Stimulated activated CD8-positive, alpha-beta memory T cell treated with anti-CD3 and anti-CD28 coated beads, Interleukin-4, amount 100 ng/mL, for 24 hours (primary cell): Measurements from ENCODE around the gene C10orf95.
"Not testable (repeated sequence)": the region's sequence is repeated elsewhere in the genome, so short reads cannot be mapped to it uniquely, and the experiment has no call there.

Source experiments
- DNase-seq: peaks from one replicate; pipeline ENCODE4 v3.0.0-alpha.2; 2020; ENCODE audit warnings: low read depth

C10orf95 gene

GRCh38 chr10:102465466-102465865 lies 14.1 kb upstream of the C10orf95 start:
- no peak for DNase-seq

GRCh38 chr10:102463983-102464382 lies 12.6 kb upstream of the C10orf95 start:
- DNase-seq, result no peak

GRCh38 chr10:102462512-102463054 lies 11.2 kb upstream of the C10orf95 start:
- DNase-seq, result no peak

- peak; percentile 92 for DNase-seq
These were observed 10.1 kb upstream of the C10orf95 start for GRCh38 chr10:102461187-102462054.

- no peak for DNase-seq
These were observed 9.5 kb upstream of the C10orf95 start for GRCh38 chr10:102460836-102461186.

DNA sequence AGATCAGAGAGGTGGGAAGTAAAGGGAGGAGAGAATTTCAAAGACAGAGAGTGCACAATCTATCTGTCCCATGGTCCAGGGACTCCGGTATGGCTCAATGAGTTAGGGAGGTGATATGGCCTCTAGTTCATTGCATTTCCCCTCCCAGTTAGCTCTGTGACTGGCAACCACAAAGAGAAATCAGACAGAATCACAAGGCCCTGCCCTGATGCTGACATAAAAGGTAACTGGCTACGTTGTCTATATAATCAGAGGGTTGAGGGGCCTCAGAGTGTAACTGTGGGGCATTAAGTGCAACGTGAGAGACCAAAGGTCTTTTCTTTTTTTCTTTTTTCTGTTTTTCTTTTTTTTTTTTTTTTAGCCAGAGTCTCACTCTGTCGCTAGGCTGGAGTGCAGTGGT lies 7.3 kb upstream of the C10orf95 start:
- DNase-seq, result no peak

- DNase-seq, result no peak
These were observed 6.3 kb upstream of the C10orf95 start for GRCh38 chr10:102457591-102458150.

GRCh38 chr10:102455893-102456471 lies 4.6 kb upstream of the C10orf95 start:
- DNase-seq, result no peak

DNA sequence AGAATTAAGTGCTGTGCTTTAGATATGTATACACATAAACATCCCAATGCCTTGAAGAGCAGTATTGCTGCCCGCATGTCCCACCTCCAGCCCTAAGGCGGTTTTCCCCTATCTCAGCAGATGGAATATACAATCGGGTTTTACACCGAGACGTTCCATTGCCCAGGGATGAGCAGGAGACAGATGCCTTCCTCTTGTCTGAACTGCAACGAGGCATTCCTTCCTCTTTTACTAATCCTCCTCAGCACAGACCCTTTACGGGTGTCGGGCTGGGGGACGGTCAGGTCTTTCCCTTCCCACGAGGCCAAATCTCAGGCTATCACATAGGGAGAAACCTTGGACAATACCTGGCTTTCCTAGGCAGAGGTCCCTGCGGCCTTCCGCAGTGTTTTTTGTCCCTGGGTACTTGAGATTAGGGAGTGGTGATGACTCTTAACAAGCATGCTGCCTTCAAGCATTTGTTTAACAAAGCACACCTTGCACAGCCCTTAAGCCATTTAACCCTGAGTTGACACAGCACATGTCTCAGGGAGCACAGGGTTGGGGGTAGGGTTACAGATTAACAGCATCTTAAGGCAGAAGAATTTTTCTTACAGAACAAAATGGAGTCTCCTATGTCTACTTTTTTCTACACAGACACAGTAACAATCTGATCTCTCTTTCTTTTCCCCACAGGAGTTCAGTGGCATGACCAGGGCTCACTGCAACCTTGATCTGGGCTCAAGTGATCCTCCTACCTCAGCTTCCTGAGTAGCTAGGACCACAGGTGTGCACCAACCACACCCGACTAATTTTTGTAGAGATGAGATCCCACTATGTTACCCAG lies 3.5 kb upstream of the C10orf95 start:
- DNase-seq, result not testable (repeated sequence)

DNA sequence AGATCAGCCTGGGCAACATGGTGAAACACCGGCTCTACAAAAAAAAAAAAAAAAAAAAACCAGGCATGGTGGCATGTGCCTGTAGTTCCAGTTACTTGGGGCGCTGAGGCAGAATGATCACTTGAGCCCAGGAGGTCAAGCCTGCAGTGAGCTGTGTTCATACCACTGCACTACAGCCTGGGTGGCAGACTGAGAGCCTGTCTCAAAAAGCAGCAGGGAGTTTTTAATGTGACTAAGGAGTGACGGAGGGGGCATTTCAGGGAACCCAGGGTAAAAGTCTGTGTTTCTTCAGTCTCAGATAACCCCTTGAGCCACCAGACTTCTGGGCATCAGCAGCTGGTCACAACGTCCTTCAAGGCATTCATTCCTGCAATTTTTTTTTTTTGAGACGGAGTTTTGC lies 2.2 kb upstream of the C10orf95 start:
- DNase-seq, result no peak

DNA sequence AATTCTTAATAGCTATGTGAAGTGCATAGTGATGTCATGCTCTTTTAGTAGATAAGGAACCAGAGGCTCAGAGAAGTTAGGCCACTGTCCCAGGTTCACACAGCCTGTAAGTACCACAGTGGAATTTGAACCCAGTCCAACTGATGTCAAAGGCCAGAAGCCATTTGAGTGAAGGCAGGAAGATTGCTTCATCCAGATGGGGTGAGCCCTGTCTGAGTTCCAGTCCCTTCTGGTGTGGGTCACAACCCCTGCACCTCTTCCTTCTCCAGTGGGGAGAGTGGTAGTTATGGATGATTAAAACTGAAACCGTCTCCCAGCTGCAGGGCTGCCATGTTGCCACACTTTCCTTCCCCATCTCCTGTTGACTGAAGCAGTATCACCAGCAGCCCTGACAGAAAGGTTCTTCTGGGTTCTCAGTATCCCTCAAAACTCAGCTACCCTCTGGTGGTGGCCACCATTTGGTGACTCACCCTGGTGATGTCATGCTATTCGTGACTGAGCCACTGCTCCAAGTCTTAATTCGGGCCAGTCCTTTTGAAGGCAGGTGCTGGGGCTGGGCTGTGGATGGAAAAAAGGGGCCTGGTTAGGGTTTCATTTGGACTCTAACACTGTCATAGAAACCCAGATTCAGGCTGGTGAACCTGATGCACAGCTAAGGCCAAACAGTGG lies 1.5 kb upstream of the C10orf95 start:
- peak; percentile 52 for DNase-seq

DNA sequence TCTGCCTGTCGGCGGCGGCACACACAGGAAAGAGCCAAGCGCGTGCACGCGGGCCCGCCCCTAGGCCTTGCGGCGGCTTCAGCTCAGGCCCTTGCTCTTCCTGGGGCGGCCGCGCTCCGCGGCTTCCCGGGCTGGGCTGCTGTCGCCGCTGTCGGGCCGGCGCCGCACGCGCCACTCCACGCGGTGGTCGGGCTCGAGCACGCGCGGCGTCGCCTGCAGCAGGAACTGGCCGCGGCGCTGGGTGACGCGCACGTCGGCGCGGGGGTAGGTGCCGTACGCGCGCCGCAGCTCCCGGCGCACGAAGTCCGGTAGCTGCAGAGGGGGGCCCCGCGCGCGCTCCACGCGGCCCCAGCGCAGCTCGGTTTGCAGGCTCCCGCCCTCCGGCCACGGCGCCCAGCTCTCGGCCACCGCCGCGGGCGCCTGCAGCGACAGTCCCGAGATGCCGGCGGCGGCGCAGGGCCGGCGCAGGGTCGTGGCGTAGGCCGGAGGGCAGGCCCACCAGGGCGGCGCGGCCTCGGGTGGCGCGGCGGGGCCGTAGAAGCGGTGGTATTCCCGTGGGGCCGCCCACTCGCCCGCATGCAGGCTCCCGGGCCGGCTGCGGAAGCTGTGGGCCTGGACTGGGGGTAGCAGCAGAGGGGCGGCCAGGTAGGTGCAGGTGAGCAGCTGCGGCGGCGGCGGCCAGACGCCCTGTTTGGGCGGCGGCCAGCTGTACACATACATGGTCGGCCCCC lies 804 bp downstream of the C10orf95 start:
- DNase-seq, result peak; percentile 77

- no peak for DNase-seq
These were observed 1.3 kb downstream of the C10orf95 start for GRCh38 chr10:102450124-102450373.

- peak; percentile 77 for DNase-seq
These were observed 1.8 kb downstream of the C10orf95 start for GRCh38 chr10:102449321-102450123.

- no peak for DNase-seq
These were observed 6.5 kb downstream of the C10orf95 start for GRCh38 chr10:102444851-102445250.

GRCh38 chr10:102438374-102438773 lies 13.0 kb downstream of the C10orf95 start:
- DNase-seq, result no peak

DNA sequence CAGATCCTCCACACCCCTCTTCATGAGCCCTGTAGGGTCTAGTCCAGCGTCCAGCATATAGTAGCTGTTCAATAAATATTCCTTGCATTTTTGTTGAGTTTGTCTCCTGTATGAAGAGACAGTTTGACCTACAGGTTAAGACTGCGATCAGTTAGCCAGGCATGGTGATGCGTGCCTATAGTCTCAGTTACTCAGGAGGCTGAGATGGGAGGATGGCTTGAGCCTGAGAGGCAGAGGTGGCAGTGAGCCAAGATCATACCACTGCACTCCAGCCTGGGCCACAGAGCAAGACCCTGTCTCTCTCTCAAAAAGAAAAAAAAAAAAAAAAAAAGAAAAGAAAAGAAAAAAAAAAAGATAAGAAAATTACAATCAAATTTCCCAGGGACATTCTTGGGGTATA lies 13.8 kb downstream of the C10orf95 start:
- DNase-seq, result no peak

DNA sequence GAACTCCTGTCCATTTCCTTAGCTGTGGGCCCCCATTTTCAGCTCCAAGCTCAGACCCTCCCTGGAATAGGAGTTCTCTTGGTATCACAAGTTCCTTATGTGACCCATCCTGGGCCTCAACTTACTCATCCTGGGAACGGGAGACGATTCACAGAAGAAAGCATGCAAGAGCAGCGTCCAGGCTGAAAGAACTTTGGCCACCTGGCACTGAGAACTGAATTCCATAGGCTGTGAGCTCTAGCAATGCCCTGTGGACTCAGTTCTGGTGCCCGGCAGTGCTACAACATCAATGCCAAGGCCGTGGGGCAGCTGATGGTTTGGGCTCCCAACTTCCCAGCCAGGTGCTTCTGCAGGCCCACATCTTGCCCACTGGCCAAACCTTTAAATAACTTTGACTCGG lies 15.0 kb downstream of the C10orf95 start:
- DNase-seq, result no peak

DNA sequence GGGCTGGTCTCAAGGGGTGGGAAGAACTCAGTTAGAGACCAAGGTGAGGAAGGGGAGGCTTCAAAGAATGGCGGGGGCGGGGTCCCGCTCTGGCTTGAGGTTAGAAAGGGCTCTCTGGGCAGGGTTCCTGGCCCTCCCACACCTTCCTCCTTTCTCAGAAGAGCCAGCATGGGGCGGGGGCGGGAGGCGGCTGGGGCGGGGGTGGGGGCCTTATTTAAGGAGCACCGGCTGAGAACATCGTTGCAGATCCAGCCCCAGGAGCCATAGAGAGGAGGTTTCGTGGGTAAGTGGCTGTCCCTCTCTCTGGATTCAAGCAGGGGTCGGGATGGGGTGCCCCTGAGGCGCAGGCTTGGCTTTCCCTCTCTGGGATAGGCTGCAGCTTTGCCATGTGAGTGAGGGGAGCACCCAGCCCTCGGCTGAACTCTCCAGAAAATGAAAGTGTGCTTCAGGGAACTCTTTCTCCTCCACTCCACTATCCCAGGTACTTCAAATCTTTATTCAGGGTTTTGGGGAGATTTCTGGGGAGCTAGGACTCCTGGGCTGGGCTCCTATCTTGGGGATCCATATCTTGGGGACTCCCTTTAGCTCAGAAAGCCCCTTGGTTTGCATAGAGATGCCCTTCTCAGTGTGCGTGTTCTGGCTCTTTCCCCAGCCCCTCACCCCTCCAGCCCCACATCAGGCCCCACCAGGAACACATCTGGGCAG lies 15.7 kb downstream of the C10orf95 start:
- DNase-seq, result no peak

GRCh38 chr10:102435133-102435497 lies 16.2 kb downstream of the C10orf95 start:
- DNase-seq, result no peak
